ENCODE measurements around the gene MRPL11.
A peak's percentile ranks its signal among the peaks of the same experiment; 100 is the strongest.

MRPL11 gene

DNA sequence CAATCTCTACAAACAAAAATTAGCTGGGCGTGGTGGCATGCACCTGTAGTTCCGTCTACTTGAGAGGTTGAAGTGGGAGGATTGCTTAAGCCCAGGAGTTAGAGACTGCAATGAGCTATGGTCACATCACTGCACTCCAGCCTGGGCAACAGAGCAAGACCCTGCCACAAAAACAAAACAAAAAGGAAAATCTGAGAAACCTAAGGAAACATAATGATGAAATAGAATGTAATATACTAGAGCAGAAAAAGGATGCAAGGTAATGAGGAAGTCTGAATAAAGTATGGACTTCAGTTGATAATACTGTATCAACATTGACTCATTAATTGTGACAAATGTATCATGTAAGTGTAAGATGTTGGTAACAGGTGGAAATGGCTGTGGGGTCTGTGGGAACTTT, 9.7 kb downstream of the MRPL11 start:
- DNase-seq, result no peak

DNA sequence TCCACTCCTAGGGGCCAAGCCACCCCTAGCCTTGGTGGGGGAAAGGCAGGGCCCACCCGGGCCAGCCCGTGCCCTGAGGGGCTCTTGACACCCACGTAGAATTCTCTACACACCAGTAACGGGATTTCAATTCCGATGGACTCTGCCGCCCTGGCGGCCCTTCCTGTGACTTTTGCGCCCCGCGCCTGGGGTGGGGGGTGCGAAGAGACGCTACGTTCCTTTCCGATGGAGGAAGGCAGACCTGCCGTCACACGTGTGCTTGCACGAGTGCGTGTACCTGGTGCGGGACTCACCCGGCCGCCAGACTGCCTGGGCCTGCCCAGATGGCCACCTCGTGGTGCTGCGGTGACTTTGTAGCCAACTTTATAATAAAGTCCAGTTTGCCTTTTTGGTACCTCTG, 12.3 kb downstream of the MRPL11 start:
- DNase-seq, result no peak

DNA sequence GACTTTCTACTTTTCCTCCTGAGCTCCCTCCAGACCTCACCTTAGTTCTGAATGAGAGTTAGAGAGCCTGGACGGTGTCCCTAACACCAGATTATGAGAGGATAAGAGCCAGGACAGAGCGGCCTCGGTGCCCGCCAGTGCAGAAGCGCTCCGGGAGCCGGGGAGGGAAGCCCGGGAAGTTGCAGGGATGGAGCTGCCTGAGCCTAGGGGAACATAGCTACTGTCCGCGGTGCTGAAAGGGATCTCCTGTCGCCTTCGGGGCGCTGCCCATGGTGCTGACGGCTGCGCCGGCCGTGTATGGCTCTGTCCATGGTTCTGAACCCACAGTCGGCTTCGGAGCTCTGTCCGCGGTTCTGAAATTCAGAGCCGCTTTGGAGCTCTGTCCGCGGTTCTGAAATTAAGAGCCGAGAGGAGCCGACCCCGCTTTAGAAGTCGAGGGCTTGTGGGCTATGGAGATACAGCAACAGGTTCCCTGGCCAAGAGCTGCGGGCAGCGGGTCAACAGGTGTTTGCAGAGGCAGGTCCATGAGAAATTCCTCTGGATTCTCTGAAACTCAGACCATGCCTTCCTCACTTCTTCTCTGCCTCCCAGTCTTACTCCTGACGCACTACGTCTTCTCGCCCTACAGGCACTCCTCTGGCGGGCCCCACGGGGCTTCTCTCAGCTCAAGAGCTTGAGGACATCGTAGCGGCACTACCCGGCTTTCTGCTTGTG, 17.0 kb downstream of the MRPL11 start:
- DNase-seq, result peak; percentile 82

DNA sequence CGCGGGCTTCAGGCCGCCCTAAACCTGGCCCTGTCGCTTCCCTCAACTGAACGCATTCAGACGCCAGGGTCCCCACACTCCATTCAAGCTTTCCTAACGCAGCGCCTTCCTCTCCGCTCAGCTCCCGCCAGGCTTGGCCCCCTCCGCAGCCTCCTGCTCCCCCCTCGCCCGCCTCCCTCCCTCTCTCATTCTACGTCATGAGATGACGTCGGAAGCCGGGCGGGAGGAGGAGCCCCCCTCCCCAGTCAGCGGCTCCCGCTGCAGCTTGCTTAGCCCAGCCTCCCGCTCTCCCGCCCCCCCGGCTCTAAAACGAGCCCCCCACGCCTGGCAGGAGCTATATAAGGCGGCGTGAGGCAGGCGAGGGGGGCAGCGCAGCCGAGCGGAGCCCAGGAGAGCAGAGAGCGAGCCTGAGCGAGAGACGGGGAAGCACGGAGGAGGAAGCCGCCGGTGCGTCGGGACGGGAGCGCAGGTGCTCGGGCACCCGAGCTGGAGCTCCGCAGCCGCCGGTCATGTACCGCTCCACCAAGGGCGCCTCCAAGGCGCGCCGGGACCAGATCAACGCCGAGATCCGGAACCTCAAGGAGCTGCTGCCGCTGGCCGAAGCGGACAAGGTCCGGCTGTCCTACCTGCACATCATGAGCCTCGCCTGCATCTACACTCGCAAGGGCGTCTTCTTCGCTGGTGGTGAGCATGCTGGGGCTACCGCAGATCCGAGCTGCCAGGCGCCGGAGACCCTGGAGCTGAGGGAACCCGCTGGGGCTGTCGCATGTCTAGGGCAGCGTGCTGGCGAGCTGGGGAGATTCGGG, 17.8 kb downstream of the MRPL11 start, which contains the start of gene NPAS4:
Gene NPAS4, plus strand, starts transcription at position 365 of the 806 bp plus-strand sequence. Its CDS starts 145 bp downstream, at position 510.
- DNase-seq, result no peak

DNA sequence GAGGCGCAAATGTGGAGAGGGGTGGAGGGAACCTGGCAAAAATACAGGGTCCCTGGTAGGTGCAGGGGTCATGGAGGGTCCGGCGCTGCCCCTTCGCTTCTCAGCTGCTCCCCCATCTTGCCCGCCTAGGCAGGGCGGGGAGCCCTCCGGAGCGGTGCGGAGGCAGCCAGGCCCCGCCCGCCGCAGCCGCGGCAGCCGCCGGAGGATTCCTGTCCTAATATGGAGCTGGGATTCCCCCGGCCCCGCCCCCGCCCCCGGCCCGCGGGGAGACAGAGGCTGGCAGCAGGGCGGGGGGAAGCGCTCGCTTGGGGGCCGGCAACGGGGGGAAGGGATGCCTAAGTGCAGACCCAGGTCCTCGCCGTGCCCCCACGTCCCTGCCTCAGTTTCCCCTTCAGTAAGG, 18.8 kb downstream of the MRPL11 start:
- DNase-seq, result no peak

DNA sequence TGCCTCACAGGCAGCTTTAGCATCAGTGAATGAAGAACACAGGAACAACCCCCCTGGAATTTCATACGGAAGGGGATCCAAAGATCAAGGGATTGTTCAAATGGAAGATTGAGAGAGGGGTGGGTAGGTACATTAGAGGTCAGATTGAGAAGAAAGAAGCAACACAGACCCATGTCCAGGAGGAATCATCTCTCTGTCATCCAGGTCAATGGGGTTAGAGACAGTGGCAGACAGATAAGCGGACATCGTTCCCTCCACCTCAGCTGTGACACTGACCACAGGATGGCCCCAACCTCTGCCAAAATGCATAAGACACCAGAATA, 19.7 kb downstream of the MRPL11 start:
- no peak for DNase-seq

DNA sequence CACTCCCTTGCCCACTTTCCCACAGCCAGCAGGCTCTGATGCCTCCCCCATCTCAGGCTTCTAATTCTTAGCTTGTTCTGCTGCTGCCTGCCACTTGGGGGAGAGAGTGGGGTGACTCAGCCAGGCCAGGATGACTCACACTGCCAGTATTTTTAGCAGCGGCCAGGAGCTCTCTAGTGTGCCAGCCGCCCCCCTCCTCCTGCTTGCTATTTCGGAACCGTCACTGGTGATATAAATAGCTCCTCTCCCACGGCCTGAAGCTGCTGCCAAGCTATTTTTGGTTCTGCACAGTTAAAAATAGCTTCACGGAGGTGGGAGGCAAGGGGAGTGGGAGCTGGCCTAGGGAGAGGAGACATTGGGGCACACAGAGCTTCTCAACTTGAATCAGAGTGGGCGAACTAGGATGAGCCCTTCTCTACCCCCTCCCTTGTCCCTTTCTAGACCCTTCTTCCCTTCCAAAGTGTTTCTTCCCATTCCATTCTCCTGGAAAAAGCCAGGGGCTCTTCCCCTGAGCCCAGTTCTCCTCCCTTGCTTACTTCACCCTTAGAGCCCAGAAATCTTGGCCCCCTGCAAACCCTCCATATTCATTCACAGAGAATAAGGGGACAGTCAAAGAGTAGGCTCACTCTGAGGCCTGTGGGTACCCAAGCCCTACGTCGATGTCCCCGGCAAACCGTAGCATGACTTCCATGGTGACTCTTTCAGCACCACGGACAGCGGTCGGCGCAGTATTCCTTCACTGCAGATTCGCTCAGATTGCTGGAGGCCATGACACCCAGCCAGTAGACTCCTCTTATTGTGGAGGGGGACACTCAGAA, 20.3 kb downstream of the MRPL11 start:
- DNase-seq, result peak; percentile 59

DNA sequence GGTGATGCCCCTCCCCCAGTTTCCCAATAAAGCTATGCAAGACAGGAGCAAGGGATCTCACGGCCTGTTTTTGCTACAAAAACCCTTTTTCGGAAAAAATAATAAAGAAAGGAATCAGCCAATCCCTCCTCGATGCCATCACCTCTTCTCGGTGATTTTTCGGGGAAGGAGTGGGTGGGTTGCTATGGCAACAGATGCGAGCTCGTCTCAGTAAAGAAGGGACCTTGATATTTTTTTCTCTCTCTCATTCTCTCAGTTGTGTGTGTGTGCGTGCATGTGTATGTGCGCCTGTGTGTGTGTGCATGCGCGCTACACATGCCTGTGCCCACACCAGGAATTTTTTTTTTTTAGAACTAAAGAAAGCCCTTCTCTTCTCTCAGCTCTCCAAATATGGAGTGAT, 21.6 kb downstream of the MRPL11 start:
- no peak for DNase-seq

DNA sequence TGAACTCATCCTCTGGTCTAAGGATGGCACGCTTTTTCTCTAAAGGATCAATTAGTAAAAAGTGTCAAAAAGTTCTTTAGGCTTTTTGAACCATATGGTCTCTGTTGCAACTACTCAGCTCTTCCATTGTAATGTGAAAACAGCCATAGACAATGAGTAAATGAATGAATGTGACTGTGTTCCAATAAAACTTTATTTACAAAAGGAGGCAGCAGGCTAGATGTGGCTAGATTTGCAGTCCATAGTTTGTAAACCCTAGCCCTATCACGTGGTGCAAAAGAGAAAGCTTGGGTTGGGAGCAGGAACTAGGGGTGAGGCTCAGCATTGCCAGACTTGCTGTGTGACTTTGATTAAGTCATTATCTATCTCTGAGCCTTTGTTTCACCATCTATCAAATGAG, 23.2 kb downstream of the MRPL11 start:
- DNase-seq, result no peak

DNA sequence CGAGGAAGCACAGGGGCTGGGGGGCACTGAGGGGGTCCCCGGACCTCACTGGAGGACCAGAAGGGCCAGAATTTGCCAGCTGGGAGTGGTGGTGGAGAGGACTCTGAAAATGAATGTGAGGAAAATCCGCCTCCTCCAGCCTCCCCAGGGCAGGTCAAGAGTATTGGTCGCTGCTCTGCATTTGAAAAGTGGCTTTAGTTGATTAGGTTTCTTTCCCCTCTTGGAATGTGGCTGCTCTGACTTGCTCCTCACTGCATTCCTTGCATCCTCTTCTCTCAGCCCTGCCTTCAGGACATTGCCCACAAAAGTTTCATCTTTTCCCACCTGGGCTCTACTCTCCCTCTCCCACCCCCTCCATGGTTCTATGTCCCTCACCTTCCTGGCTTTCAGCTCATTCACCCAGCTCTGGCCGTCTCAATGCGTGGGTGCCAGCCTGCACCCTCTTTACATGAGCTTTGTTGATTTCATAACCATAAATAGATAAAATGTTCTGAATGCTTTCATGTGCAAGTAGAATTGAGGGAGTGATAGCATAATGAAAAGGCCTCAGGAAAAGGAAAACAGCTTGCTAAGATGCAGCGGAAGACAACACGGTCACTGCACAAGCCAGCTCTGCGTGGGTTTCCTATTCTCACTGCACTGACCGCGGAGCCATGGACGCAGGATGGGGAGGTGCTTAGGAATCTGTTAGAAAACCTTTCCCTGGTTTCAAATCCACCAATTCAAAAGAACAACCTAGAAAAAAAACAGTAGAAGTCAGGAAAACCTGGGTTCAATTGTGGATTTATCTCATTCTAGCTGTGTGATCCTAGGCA, 24.3 kb downstream of the MRPL11 start:
- no peak for DNase-seq

DNA sequence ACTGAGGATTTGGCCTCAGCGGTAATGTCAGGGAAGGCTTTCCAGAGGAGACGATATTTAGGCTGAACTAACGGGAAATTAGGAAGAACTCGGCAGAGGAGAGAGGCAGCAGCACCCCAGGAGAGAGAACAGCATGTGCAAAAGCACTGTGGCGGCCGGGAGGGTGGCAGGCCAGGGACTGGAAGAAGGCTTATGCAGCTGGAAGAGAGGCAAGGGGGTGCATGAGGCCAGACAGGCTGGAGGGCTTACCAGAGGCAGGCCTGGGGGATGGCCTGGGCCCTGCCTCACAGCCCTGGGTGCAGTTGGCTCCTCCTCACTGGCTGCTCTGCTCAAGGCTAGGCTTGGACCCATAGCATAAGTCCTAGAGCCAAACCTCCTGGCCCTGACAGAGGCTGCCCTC, 25.5 kb downstream of the MRPL11 start:
- DNase-seq, result no peak

DNA sequence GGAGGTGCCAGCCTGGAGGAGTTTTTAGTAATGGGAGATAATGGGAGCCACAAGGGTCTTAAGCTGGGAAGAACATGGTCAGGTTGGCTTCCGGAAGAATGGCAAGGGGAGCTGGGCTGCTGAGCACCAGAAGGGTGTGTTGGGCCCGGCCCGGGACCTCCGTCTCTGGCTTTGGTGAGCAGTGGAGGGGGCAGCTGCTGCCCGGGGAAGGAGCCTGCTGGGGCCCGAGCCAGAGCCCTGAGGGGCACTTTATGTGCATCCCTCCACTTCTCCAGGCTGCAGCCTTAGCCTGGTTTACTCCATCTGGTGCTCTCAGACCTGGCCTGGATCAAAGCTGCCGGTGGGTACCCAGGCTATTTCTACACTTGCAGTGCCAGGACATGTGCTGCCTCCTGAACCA, 26.5 kb downstream of the MRPL11 start:
- no peak for DNase-seq

DNA sequence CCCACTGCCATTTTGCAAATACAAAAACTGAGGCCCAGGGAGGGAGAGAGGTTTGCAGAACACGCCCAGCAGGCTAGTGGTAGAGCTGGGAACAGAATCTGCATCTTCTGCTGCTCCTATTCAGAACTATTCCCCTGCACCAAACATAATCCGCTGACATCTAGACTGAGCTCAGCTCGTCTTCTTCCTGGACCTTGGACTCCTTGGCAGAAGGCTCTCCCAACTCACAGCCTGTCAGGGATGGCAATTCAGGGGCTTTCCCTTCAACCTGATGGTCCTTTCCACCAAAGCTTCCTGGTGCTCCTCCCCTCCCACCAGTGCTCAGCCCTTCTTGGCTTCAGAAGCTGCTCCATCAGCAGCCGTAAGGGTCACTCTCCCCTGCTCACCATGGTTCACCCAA, 27.3 kb downstream of the MRPL11 start:
- no peak for DNase-seq

DNA sequence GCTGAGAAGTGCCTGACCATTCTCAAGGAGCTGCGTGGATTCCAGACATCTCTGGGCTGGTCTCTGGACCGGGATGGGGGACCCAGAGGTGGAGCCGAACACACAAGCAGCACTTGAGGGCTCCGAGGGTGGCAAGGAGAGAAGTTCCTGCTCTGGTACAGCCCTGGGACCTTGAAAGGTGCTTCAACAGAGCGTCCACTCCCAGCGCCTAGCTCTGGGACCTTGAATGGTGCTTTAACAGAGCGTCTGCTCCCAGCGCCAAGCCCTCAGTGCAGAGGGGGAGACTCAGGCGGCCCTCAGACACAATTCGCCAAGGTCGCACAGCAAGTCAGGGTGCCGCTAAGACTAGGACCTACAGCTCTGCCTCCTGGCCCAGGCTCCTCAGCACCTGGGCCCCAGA, 28.5 kb downstream of the MRPL11 start:
- no peak for DNase-seq

DNA sequence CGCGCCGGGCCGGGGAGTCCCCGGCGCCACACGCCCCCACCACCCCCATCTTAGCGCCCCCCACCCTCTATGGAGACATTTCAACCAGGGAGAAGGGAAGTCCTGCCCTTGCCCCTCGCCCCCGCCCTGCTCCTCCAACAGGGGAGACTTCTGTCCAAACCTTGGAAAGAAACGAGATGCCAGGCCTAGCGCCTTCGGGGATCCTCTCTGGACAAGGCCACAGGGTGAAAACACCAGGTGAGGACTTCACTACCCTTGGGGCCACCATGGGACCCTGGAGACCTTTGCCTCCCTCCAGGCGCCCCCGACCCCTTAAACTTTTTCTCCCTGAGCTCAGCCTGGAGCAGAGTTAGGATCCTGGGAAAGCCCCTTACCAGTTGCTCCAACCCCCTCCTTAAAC, 29.4 kb downstream of the MRPL11 start:
- DNase-seq, result no peak

DNA sequence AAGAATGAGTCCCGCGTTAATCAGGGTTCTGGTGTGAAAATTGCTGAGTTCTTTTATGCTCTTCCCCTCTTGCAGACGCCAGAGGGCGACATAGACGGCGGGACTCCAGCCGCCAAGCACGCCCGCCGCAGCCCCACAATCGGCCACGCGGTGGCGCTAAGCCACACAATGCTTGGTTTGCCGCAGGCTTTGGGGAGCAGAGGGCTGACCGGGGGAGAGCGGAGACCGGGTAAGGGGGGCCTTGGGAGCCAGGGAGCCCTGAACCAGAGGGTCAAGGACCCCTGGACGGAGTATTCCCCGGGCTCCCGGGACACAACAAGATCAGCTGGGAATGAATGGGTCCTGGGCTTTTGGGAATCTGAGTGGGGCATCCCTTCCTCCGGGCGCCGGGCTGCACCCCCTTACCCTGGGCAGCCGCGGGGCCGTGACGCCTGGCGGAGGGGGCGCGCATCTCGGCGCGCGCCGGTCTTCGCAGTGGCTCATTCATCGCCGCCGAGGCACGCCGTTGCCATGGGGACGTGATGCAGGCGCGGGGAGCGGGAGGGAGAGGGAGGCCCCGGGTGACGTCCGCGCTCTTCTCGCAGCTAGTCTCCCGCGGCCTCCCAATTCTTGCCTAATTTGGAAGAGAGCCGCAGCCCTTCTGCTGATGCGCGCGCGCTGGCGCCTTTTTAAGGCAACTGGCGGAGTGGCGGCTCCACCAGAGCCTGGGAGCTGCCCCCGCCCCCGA, 30.0 kb downstream of the MRPL11 start:
- DNase-seq, result peak; percentile 96

DNA sequence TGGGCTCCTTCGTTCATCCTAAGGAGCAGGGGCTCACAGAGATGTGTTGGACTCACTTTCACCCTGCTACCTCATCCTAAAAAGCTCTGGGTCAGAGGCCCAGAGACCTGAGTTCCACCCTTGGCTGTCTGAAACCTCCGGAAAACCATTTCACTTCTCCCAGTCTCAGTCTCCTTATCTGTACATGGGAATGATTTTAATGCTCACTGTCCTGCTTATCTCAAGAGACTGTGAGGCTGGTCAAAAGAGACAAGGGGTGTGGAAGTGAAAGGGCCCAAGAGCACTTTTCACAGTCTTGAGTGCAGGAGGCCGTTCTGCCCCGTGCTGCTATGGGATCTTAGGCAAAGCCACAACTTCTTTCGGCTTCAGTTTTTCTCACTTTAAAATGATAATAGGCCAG, 31.0 kb downstream of the MRPL11 start:
- DNase-seq, result no peak

DNA sequence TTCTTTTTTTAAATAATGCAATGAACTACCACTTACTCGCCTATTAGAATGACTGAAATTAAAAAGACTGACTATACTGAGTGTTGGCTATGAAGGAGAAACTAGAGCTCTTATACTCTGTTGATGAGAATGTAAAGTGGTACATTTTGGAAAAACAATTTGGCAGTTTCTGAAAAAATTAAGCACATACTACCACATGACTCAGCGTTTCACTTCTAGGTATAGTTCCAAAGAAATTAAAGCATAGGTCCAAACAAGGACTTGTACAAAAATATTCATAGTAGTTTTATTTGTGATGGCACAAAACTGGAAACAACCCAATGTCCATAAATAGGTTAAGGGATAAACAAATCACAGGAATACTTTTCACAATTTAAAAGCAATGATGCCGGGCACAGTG, 44.7 kb downstream of the MRPL11 start:
- DNase-seq, result no peak

DNA sequence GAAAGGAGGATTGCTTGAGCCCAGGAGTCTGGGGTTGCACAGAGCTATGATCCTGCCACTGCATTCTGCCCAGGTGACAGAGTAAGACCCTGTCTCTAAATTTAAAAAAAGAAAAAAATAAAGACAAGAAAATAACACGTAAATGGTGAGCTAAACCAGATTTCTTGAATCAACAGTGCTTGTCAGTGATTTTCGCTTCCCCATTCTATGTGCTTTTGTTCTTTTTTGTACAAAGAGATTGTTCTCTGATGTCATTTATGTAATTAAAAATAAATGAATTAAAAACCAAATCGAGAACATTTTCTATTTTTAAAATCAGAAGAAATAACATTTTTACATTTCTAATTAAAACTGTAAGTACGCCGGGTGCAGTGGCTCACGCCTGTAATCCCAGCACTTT, 47.3 kb downstream of the MRPL11 start:
- no peak for DNase-seq

DNA sequence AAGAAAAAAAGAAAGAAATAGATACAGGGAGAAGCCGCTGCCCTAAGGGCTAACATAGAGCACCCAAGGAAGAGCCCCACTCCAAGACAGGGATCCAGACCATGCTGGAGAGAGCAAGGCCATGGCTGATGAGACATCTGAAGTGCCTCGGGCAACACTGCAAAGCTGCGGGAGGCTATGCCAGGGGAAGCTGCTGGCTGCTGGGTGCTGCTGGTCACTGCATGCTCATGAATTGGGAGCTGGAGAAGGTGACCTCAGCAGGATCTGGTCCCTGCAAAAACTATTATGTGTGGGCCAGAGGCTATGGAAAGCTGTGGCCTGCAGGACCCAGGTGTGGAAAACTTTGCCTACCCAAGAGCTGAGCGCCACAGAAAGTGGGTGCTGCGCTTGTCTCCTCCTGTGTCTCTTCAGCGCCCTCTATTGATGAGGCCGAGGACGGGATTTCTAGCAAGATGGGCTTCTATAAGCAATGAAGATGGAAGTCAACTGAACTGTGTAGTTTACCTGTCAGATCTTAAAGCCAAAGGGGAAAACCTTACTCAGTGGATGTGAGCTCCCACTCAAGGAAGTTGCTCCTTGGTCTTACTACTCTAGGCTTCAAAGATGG, 49.8 kb downstream of the MRPL11 start:
- peak; percentile 57 for DNase-seq

DNA sequence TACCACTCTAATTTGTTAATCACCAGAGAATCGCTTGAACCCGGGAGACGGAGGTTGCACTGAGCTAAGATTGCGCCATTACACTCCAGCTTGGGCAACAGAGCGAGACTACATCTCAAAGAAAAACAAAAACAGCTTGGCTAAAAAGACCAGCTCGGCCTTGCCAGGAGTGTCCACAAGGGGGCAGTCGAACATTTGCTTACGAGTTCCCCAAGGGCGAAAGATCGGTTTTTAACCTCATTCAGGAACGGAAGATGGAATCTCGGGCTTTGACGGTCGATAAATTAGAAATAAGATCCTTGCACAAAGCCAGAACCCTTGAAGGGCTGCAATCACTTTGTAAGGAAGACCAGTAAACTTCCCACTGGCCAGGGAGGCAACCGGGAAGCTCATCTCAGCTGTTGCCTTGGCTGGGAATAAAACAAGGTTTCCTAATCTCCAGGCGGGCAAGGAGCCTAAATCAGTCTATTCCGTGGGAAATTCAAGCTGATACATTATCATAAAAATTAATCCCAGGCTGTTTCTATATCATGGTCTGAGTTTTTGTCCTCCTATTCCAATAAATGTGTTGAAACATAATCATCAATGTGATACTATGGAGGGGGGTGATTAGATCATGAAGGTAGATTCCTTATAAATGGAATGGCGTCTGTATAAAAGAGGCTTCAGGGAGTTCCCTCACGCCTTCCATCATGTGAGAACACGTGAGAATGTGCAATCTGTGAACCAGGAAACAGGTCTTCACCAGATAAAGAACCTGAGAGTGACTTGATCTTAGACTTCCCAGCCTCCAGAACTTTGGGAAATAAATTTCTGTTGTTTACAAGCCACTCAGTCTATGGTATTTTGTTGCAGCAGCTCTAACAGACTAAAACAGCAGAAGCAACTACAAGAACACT, 52.2 kb downstream of the MRPL11 start:
- DNase-seq, result peak; percentile 80

Data from stimulated activated CD4-positive, alpha-beta T cell treated with anti-CD3 and anti-CD28 coated beads, Interleukin-12 subunit alpha, Interleukin-12 subunit beta, amount 100 ng/mL, for 4 hours (primary cell).